Lung (tissue), 12 donors: ENCODE data around the gene VARS2. TPM values are rescaled to one million over a fixed set of nuclear protein-coding genes. Genes with fewer than 3 reads are reported as not detected.

Source experiments
- ATAC-seq: fragments of 200-7000 bp; cut with Tn5 transposase; one replicate; pipeline ENCODE4 v1.9.1; 2020; ENCODE audit warnings: moderate number of reproducible peaks; ENCODE audit not compliant: insufficient read depth, low FRiP score
- DNase-seq, 3 donors: peaks; one replicate each; pipeline ENCODE4 v3.0.0-alpha.2; 2013 to 2017
- H3K27ac ChIP-seq, 2 donors: one replicate each; pipeline ENCODE4 v1.5.1; 2013; ENCODE audit warnings: mild to moderate bottlenecking in 2 of 2, moderate library complexity in 2 of 2, control low read depth in 1 of 2, inconsistent platforms in 1 of 2, low read depth in 1 of 2, low read length in 1 of 2
- H3K27me3 ChIP-seq, 3 donors: one replicate each; pipeline ENCODE4 v1.5.1; 2013; ENCODE audit warnings: low read length in 2 of 3; ENCODE audit not compliant: control insufficient read depth in 3 of 3, insufficient read depth in 3 of 3
- H3K36me3 ChIP-seq, 4 donors: one replicate each; pipeline ENCODE4 v1.5.1; 2013; ENCODE audit warnings: low read length in 4 of 4, mild to moderate bottlenecking in 1 of 4, moderate library complexity in 1 of 4; ENCODE audit not compliant: control insufficient read depth in 4 of 4, insufficient read depth in 4 of 4
- H3K4me1 ChIP-seq, 5 donors: one replicate each; pipeline ENCODE4 v1.5.1; 2013; ENCODE audit warnings: low read length in 5 of 5, mild to moderate bottlenecking in 2 of 5, moderate library complexity in 1 of 5; ENCODE audit not compliant: control insufficient read depth in 5 of 5, insufficient read depth in 5 of 5
- H3K4me3 ChIP-seq: one replicate; pipeline ENCODE4 v1.5.1; 2013; ENCODE audit warnings: mild to moderate bottlenecking, control low read depth, moderate library complexity
- H3K9ac ChIP-seq, 2 donors: one replicate each; pipeline ENCODE4 v1.5.1; 2013; ENCODE audit warnings: low read length in 2 of 2, control low read depth in 1 of 2; ENCODE audit not compliant: insufficient read depth in 1 of 2
- H3K9me3 ChIP-seq, 4 donors: one replicate each; pipeline ENCODE4 v1.5.1; 2013; ENCODE audit warnings: low read length in 3 of 4, mild to moderate bottlenecking in 1 of 4, moderate library complexity in 1 of 4; ENCODE audit not compliant: control insufficient read depth in 4 of 4, insufficient read depth in 3 of 4
- CTCF ChIP-seq: IDR thresholded peaks from 2 replicates; pipeline ENCODE4 v1.5.1; 2012; ENCODE audit warnings: mild to moderate bottlenecking; ENCODE audit errors: control extremely low read depth, extremely low read depth
- WGBS, 2 donors: extraction: QIAGEN DNeasy Blood & Tissue Kit; methylation state at CpG; one replicate each; pipeline ENCODE4 v1.1.7; 2013; 5-methylcytosine and 5-hydroxymethylcytosine counted together
- polyA plus RNA-seq, 2 donors: library from polyadenylated mRNA; stranded (reverse); fragments of 200-250 nt; gene quantifications; one replicate each; pipeline ENCODE4 v1.2.1, GENCODE V29; 2013
- total RNA-seq, 2 donors: library from RNA; depleted of rRNA in 1 of 2; stranded (reverse); fragments of >200 nt in 1 of 2; gene quantifications; one replicate each; pipeline ENCODE4 v1.2.1, GENCODE V29; 2014 to 2021
- donor health status: control.
- donor health status: control.
- donor health status: Bipolar disorder and iron deficiency.
- donor health status: healthy.
- donor health status: DM: yes; HTN: yes; CAD: no.

VARS2 gene
- total and polyA plus RNA-seq, 4 donors = 17.4 to 38.4 (median 25.5) TPM

GRCh38 chr6:30935018-30935417 is 21.0 kb downstream of the VARS2 start:
- ATAC-seq (peak; percentile 14), DNase-seq (peak in 1 of 3 donors; percentile 45)
- WGBS, 2 donors = 8 to 9% methylated on average over 3 of the region's 3 CpGs
- Histone ChIP-seq H3K4me3 (no peak overlapping the region), H3K9ac (no peak overlapping the region), H3K27ac (peak overlapping the region in 1 of 2 donors; percentile 82), H3K36me3 (no peaks in the 10 kb centered on the region), H3K9me3 (no peaks in the 10 kb centered on the region), H3K4me1 (peaks cover 0 to 19% (median 0%) of the 10 kb centered on the region in 5 donors), H3K27me3 (no peaks in the 10 kb centered on the region)
- TF ChIP-seq CTCF = no peak

- Histone ChIP-seq H3K27me3 (no peaks in the 10 kb centered on the region), H3K9me3 (no peaks in the 10 kb centered on the region), H3K9ac (no peak overlapping the region), H3K4me1 (peaks cover 0 to 16% (median 0%) of the 10 kb centered on the region in 5 donors), H3K27ac (peak overlapping the region in 1 of 2 donors; percentile 37), H3K4me3 (peak overlapping the region; percentile 22), H3K36me3 (no peaks in the 10 kb centered on the region)
- DNase-seq = peak in 1 of 3 donors; percentile 40
- ATAC-seq = peak; percentile 19
- WGBS, 2 donors = 67 to 81% methylated on average over 6 of the region's 6 CpGs
- no peak for TF ChIP-seq CTCF
Observed at GRCh38 chr6:30937265-30937664, 23.2 kb downstream of the VARS2 start.

DNA sequence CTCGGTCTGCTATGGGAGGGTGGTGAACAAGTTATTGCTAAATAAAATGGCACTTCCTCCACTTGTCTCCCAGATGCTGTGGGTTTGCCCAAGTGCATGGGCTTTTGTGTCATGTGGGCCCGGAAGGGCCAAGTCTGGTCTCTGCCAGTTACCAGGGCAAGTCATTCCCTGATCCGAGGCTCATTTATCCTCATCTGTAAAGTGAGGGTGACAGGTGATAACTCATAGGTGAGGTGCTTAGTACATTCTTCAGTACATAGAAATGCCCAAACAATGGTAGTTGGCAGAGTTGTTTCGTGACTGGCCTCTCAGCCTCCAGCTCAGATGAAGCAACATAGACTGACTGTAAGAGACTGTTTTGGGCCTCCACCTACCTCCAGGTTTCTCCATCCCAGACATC is 24.7 kb downstream of the VARS2 start:
- H3K4me3 ChIP-seq = no peak overlapping the region
- H3K4me1 ChIP-seq = peaks cover 0 to 16% (median 0%) of the 10 kb centered on the region in 5 donors
- no peak overlapping the region for H3K9ac ChIP-seq
- no peak overlapping the region for H3K27ac ChIP-seq
- ATAC-seq (no peak), DNase-seq (no peak)
- H3K36me3 ChIP-seq = no peaks in the 10 kb centered on the region
- no peak for TF ChIP-seq CTCF
- H3K9me3 ChIP-seq = no peaks in the 10 kb centered on the region
- H3K27me3 ChIP-seq = no peaks in the 10 kb centered on the region
- 45 to 67% methylated on average over 4 of the region's 4 CpGs for WGBS, 2 donors

DNA sequence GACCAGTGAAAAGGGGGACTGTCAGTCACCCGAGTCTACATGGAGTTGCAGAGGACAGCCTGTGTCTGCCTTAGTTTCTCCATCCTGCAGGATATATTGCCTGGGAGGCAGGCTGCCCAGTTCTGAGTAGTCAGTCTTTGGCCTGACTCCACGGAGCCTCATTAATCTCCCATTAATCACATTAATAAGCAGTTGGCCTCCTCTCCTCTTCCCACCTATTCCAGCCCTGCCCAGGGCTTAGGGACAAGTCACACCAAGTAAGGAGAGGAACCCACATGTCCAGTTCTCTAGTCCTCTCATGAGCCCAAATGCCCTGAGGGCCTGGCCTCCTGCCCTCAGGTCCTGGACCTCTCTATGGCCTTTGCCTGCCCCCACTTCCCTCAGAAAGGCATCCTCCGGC is 25.4 kb downstream of the VARS2 start:
- Histone ChIP-seq H3K27me3 (no peaks in the 10 kb centered on the region), H3K36me3 (no peaks in the 10 kb centered on the region), H3K4me1 (peaks cover 0 to 14% (median 0%) of the 10 kb centered on the region in 5 donors), H3K9me3 (no peaks in the 10 kb centered on the region), H3K9ac (no peak overlapping the region), H3K27ac (no peak overlapping the region), H3K4me3 (no peak overlapping the region)
- ATAC-seq (no peak), DNase-seq (no peak)
- no peak for TF ChIP-seq CTCF
- 62 to 70% methylated on average over 3 of the region's 3 CpGs for WGBS, 2 donors
